Upper lobe of left lung (tissue), 6 donors: Measurements from ENCODE around the gene GOT2. TPM values are rescaled to one million over a fixed set of nuclear protein-coding genes. Genes with fewer than 3 reads are reported as not detected.

Experiments used
- ATAC-seq, 2 donors: fragments of 200-7000 bp; cut with Tn5 transposase; one replicate each; pipeline ENCODE4 v1.9.1; 2022; ENCODE audit warnings: mild to moderate bottlenecking in 2 of 2, moderate library complexity in 2 of 2; ENCODE audit not compliant: low FRiP score in 2 of 2
- DNase-seq, 2 donors: peaks; one replicate each; pipeline ENCODE4 v3.0.0-alpha.2; 2019 to 2020
- H3K27ac ChIP-seq, 4 donors: fragments of 200-600 bp; sonication (generic); one replicate each; pipeline ENCODE4 v1.5.1; 2016 to 2019
- H3K27me3 ChIP-seq, 4 donors: fragments of 200-600 bp; sonication (generic); one replicate each; pipeline ENCODE4 v1.5.1; 2017 to 2019
- H3K36me3 ChIP-seq, 4 donors: fragments of 200-600 bp; sonication (generic); one replicate each; pipeline ENCODE4 v1.5.1; 2016 to 2019
- H3K4me1 ChIP-seq, 4 donors: fragments of 200-600 bp; sonication (generic); one replicate each; pipeline ENCODE4 v1.5.1; 2018 to 2019
- H3K4me3 ChIP-seq, 4 donors: fragments of 200-600 bp; sonication (generic); one replicate each; pipeline ENCODE4 v1.5.1; 2017 to 2019; ENCODE audit warnings: mild to moderate bottlenecking in 2 of 4, moderate library complexity in 1 of 4
- H3K9me3 ChIP-seq, 4 donors: fragments of 200-600 bp; sonication (generic); one replicate each; pipeline ENCODE4 v1.5.1; 2018 to 2019
- EP300 ChIP-seq, 4 donors: sonication (generic); formaldehyde crosslinking; IDR thresholded peaks; one replicate each; pipeline ENCODE4 v1.5.1; 2017; ENCODE audit warnings: antibody characterized with exemption in 4 of 4, control low read depth in 2 of 4
- POLR2A ChIP-seq, 4 donors: fragments of 450-650 bp; IDR thresholded peaks; one replicate each; pipeline ENCODE4 v1.5.1; 2016 to 2017; ENCODE audit warnings: antibody characterized with exemption in 4 of 4, mild to moderate bottlenecking in 2 of 4
- POLR2AphosphoS5 ChIP-seq, 2 donors: sonication (generic); formaldehyde crosslinking; IDR thresholded peaks; one replicate each; pipeline ENCODE4 v1.5.1; 2017; ENCODE audit warnings: antibody characterized with exemption in 2 of 2
- WGBS, 2 donors: methylation state at CpG; one replicate each; pipeline ENCODE4 v1.1.5; 2017 to 2018; 5-methylcytosine and 5-hydroxymethylcytosine counted together
- total RNA-seq, 6 donors: library from RNA; depleted of rRNA in 4 of 6; stranded (reverse); fragments of >200 nt in 4 of 6; gene quantifications; one replicate each; pipeline versions ENCODE4 v1.1.0 to v1.2.1, GENCODE V29; 2016 to 2021
- TF ChIP-seq, protein P1 (sequence below), 6 experiments: fragments of 450-650 bp in 4 of 6; fragments of 200-600 bp in 2 of 6; sonication (generic) in 2 of 6; IDR thresholded peaks; one replicate each; pipeline ENCODE4 v1.5.1; 2016 to 2019; ENCODE audit warnings: antibody characterized with exemption in 6 of 6
- donor health status: DM: no; HTN: no; CAD: no; lungs with moderate emphysema.
- donor health status: DM: no; HTN: yes; CAD: no; lungs with severe emphysema.

The GOT2 gene
- total RNA-seq, 6 donors from 2014 or later, result 28.4 to 52.9 (median 47.2) TPM

DNA sequence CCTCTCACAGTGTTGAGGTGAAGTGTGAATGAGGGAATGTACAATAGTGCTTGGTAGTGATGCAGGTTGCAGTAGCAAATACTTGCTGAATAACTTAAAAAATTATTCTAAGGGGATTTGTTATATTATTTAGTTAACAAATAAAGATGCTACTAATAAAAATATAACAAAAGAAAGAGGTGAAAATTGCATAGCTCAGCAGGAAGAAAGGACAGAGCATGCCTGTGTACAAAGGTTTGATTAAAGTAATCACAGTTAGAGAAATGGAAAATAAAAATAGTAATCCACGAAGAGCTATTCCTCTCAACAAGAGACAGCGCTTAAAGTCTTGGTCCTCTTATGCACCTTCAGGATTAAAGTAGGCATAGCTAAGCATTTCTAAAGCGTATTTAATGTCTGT is 11.0 kb downstream of the GOT2 start:
- Histone ChIP-seq H3K4me3 (no peak overlapping the region), H3K9me3 (no peaks in the 10 kb centered on the region), H3K36me3 (peaks cover 18 to 57% (median 33%) of the 10 kb centered on the region in 4 donors), H3K27me3 (no peaks in the 10 kb centered on the region), H3K27ac (no peak overlapping the region), H3K4me1 (no peaks in the 10 kb centered on the region)
- no peak for DNase-seq
- TF ChIP-seq, protein P1, sequence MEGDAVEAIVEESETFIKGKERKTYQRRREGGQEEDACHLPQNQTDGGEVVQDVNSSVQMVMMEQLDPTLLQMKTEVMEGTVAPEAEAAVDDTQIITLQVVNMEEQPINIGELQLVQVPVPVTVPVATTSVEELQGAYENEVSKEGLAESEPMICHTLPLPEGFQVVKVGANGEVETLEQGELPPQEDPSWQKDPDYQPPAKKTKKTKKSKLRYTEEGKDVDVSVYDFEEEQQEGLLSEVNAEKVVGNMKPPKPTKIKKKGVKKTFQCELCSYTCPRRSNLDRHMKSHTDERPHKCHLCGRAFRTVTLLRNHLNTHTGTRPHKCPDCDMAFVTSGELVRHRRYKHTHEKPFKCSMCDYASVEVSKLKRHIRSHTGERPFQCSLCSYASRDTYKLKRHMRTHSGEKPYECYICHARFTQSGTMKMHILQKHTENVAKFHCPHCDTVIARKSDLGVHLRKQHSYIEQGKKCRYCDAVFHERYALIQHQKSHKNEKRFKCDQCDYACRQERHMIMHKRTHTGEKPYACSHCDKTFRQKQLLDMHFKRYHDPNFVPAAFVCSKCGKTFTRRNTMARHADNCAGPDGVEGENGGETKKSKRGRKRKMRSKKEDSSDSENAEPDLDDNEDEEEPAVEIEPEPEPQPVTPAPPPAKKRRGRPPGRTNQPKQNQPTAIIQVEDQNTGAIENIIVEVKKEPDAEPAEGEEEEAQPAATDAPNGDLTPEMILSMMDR (IDR thresholded peaks at IDR 0.05), result no peak
- no peak for TF ChIP-seq POLR2A (IDR thresholded peaks at IDR 0.05)
- no peak for ATAC-seq
- 43 to 94% methylated on average over 3 of the region's 3 CpGs for WGBS, 2 donors

DNA sequence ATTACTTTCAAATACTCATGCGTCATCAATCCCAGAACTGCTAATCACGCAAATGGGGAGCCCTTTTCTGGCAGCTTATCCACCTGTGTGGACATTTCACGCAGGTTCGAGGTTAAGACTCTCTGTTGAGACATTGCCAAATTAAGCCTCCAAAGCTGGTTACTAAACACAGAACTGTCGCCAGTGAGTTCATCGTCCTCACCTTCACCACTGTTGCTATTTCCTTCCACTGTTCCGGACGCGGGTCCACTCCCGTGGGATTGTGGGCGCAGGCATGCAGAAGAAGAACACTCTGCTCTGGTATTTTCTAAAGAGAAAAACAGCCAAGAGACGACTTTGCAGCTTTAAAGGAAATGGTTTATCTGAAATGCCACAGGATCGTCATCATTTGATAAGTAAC is 16.1 kb downstream of the GOT2 start:
- 90 to 93% methylated on average over 13 of the region's 13 CpGs for WGBS, 2 donors
- no peak for ATAC-seq
- H3K36me3 ChIP-seq, result peaks cover 38 to 97% (median 70%) of the 10 kb centered on the region in 4 donors

DNA sequence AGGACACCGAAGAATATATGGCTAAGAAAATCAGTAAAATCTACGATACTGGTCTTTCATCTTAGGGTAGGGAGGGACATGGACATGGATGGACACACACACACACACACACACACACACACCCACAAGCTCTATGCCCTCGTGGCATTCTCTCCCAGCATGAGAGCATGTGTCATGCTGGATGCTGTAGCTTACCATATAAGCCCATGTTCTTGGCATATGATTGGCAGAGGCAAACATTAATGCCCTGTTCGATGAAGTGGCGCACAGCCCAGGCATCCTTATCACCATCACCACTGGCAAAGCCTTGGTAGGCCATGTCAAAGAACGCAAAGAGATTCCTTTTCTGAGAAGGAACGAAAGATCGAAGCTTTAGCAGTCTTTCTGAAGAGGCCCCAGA is 17.6 kb downstream of the GOT2 start:
- H3K4me3 ChIP-seq, result no peak overlapping the region
- WGBS, 2 donors, result 88 to 89% methylated on average over 8 of the region's 8 CpGs
- no peak for DNase-seq
- H3K27me3 ChIP-seq, result no peaks in the 10 kb centered on the region
- no peak for ATAC-seq
- TF ChIP-seq, protein P1 (IDR thresholded peaks at IDR 0.05), result no peak
- H3K9me3 ChIP-seq, result no peaks in the 10 kb centered on the region
- H3K36me3 ChIP-seq, result peaks cover 38 to 97% (median 63%) of the 10 kb centered on the region in 4 donors
- no peaks in the 10 kb centered on the region for H3K4me1 ChIP-seq
- H3K27ac ChIP-seq, result no peak overlapping the region

More for the DNA sequence above, 16.1 kb downstream of the GOT2 start:
- no peak overlapping the region for H3K27ac ChIP-seq
- no peak for DNase-seq
- H3K9me3 ChIP-seq, result no peaks in the 10 kb centered on the region
- TF ChIP-seq POLR2AphosphoS5 (IDR thresholded peaks at IDR 0.05), result no peak
- H3K4me1 ChIP-seq, result no peaks in the 10 kb centered on the region
- H3K4me3 ChIP-seq, result no peak overlapping the region
- no peaks in the 10 kb centered on the region for H3K27me3 ChIP-seq

DNA sequence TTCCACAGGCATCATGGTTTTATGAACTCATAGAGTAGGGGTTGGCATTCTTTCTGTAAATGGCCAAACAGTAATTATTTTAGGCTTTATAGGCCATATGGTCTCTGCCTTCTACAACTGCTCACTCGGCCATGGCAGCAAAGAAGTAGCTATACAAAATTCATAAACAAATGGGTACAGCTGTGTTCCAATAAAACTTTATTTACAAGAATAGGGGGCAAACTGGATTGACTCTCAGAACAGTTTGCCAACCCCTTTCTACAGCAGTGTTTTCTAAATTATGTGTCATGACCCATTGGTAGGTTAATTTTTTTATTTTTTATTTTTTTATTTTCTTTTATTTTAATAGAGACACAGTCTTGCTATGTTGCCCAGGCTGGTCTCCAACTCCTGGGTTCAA is 20.4 kb downstream of the GOT2 start:
- Histone ChIP-seq H3K27me3 (no peaks in the 10 kb centered on the region), H3K9me3 (no peaks in the 10 kb centered on the region), H3K27ac (no peak overlapping the region), H3K4me3 (no peak overlapping the region), H3K4me1 (no peaks in the 10 kb centered on the region), H3K36me3 (peaks cover 26 to 92% (median 56%) of the 10 kb centered on the region in 4 donors)
- no peak for ATAC-seq
- TF ChIP-seq, protein P1 (IDR thresholded peaks at IDR 0.05), result no peak
- 89 to 100% methylated on average over 1 of the region's 1 CpG for WGBS, 2 donors
- DNase-seq, result no peak

DNA sequence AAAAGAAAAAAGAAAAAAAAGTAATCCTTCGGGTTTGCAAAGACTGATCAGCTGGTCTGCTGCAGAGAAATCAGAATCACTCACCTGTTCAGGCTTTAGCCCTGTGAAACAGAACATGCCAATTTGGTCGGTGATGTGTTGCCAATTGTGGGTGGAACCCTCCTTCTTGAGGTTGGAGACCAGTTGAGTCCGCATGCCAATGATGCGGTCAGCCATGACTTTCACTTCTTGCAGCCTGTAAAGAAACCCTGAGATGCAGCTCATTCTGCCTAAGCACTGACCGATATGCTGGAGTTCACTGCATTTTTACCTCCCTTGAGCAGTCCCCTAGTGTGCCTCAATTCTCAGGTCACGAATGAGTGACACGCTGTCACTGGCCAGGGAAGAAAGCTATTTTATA is 24.8 kb downstream of the GOT2 start:
- H3K4me3 ChIP-seq, result no peak overlapping the region
- TF ChIP-seq POLR2A (IDR thresholded peaks at IDR 0.05) (no peak), EP300 (IDR thresholded peaks at IDR 0.05) (no peak)
- DNase-seq (no peak), ATAC-seq (no peak)
- no peaks in the 10 kb centered on the region for H3K9me3 ChIP-seq
- WGBS, 2 donors, result 94 to 96% methylated on average over 7 of the region's 7 CpGs
- no peak overlapping the region for H3K27ac ChIP-seq
- peaks cover 6 to 73% (median 36%) of the 10 kb centered on the region in 4 donors for H3K36me3 ChIP-seq
- H3K4me1 ChIP-seq, result no peaks in the 10 kb centered on the region
- no peaks in the 10 kb centered on the region for H3K27me3 ChIP-seq

DNA sequence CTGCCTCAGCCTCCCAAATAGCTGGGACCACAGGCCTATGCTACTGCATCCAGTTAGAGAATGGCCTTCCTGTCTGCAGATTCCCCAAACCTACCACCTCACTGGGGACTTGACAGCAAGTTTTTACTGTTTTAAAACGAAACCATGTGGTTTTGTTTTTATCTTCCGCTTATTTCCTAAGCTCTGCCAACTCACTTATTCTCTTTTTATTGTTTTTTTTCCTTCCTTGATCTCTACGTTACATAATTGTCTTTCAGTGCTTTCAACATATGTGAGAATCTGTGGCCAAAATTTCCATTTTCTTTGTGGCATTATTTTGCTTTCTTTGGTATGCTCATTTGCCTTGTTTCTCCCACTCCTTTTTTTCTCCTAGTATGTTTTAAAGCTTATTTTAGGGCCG is 35.0 kb downstream of the GOT2 start:
- H3K36me3 ChIP-seq, result no peaks in the 10 kb centered on the region
- TF ChIP-seq, protein P1 (IDR thresholded peaks at IDR 0.05), result no peak
- TF ChIP-seq POLR2A (IDR thresholded peaks at IDR 0.05) (no peak), EP300 (IDR thresholded peaks at IDR 0.05) (no peak), POLR2AphosphoS5 (IDR thresholded peaks at IDR 0.05) (no peak)
- WGBS, 2 donors, result 73 to 79% methylated on average over 4 of the region's 4 CpGs
- H3K4me1 ChIP-seq, result no peaks in the 10 kb centered on the region
- H3K4me3 ChIP-seq, result no peak overlapping the region
- ATAC-seq, result no peak
- H3K27me3 ChIP-seq, result no peaks in the 10 kb centered on the region
- no peaks in the 10 kb centered on the region for H3K9me3 ChIP-seq
- H3K27ac ChIP-seq, result no peak overlapping the region
- no peak for DNase-seq
